Natural killer cell (primary cell): ENCODE results near the gene FBXO28. TPM values are rescaled to one million over a fixed set of nuclear protein-coding genes. Genes with fewer than 3 reads are reported as not detected.
"Not testable (repeated sequence)": the region's sequence is repeated elsewhere in the genome, so short reads cannot be mapped to it uniquely, and the experiment has no call there.

ENCODE experiments used
- ATAC-seq, 3 donors: fragments of 150-1000 bp in 2 of 3; fragments of 200-7000 bp in 1 of 3; cut with Tn5 transposase; 1 replicate in 1 of 3; 2 replicates in 2 of 3; pipeline ENCODE4 v1.10.0; 2021; ENCODE audit warnings: mild to moderate bottlenecking in 2 of 3, moderate library complexity in 2 of 3
- DNase-seq, 2 donors: peaks; one replicate each; pipeline versions ENCODE4 v3.0.0 to v3.0.0-alpha.2; 2013 to 2021; ENCODE audit warnings: mixed read lengths in 1 of 2
- H3K27ac ChIP-seq: one replicate; pipeline ENCODE4 v1.5.1; 2013; ENCODE audit warnings: mild to moderate bottlenecking, low read length
- H3K27me3 ChIP-seq: one replicate; pipeline ENCODE4 v1.6.1; 2013; ENCODE audit warnings: low read length; ENCODE audit not compliant: control insufficient read depth, insufficient read depth
- H3K36me3 ChIP-seq: one replicate; pipeline ENCODE4 v1.6.1; 2013; ENCODE audit warnings: low read length; ENCODE audit not compliant: control insufficient read depth, insufficient read depth
- H3K4me1 ChIP-seq: one replicate; pipeline ENCODE4 v1.6.1; 2013; ENCODE audit warnings: low read length; ENCODE audit not compliant: control insufficient read depth, insufficient read depth
- H3K4me3 ChIP-seq: one replicate; pipeline ENCODE4 v1.5.1; 2013; ENCODE audit warnings: low read length
- H3K9me3 ChIP-seq: one replicate; pipeline ENCODE4 v1.6.1; 2013; ENCODE audit warnings: low read length; ENCODE audit not compliant: control insufficient read depth, insufficient read depth
- H3K27ac Mint-ChIP-seq, 2 donors: one replicate each; pipeline ENCODE4 v1.8.0; 2022; ENCODE audit warnings: mild to moderate bottlenecking in 2 of 2, mixed read lengths in 2 of 2, moderate library complexity in 1 of 2
- H3K27me3 Mint-ChIP-seq, 2 donors: one replicate each; pipeline ENCODE4 v1.8.0; 2022; ENCODE audit warnings: low read depth in 2 of 2, mixed read lengths in 2 of 2
- H3K36me3 Mint-ChIP-seq: one replicate; pipeline ENCODE4 v1.8.0; 2022; ENCODE audit warnings: mixed read lengths
- H3K4me1 Mint-ChIP-seq, 2 donors: one replicate each; pipeline ENCODE4 v1.8.0; 2022; ENCODE audit warnings: mixed read lengths in 2 of 2
- H3K4me3 Mint-ChIP-seq: one replicate; pipeline ENCODE4 v1.8.0; 2022; ENCODE audit warnings: mild to moderate bottlenecking, moderate library complexity, mixed read lengths
- H3K9me3 Mint-ChIP-seq, 2 donors: one replicate each; pipeline ENCODE4 v1.8.0; 2022; ENCODE audit warnings: mixed read lengths in 2 of 2
- WGBS: methylation state at CpG from one replicate; pipeline ENCODE4 v1.1.7; 2013; ENCODE audit warnings: missing lambda C conversion rate; ENCODE audit not compliant: insufficient coverage; 5-methylcytosine and 5-hydroxymethylcytosine counted together
- intact Hi-C: fragments of 100-400 bp; cut with micrococcal nuclease; formaldehyde crosslinking; loops from one replicate; pipeline ENCODE4 v1.14.2; 2022
- total RNA-seq, 4 donors: library from RNA; stranded (reverse); fragments of 120-200 nt in 1 of 4; gene quantifications; one replicate each; pipeline versions ENCODE4 v1.2.3 to v1.2.4, GENCODE V29; 2013 to 2022
- TF ChIP-seq, protein P1 (sequence below): fragments of 200-600 bp; IDR thresholded peaks from one replicate; pipeline ENCODE4 v1.8.0; 2022; ENCODE audit warnings: antibody characterized with exemption

FBXO28 gene
- total RNA-seq, 3 donors from 2014 or later (not counting 1 experiment from before 2014, with no cell fraction given): 26.2 to 28.4 (median 28.1) TPM

DNA sequence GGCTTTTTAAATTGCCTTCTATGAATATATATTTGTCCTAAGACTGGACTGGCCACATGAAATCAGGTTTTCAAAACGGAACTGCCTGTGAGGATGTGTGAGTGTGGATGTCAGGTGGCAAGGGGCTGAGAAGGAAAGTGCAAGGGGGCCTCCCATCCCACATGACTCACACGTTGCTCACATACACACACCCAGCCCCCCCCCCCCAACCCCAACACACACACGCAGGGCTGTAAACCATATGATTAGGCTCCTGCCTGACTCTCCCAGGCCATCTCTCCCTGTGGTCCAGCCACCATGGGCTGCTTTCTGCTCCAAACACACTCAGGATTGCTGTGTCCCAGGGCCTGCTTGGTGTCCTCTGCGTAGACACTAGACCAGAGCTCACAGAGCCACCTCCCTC is 91.5 kb downstream of the FBXO28 start:
- WGBS: 35% methylated on average over 3 of the region's 4 CpGs
- DNase-seq (peak; percentile 17 to 64), ATAC-seq (peak; percentile 80 to 86 (median 81))

DNA sequence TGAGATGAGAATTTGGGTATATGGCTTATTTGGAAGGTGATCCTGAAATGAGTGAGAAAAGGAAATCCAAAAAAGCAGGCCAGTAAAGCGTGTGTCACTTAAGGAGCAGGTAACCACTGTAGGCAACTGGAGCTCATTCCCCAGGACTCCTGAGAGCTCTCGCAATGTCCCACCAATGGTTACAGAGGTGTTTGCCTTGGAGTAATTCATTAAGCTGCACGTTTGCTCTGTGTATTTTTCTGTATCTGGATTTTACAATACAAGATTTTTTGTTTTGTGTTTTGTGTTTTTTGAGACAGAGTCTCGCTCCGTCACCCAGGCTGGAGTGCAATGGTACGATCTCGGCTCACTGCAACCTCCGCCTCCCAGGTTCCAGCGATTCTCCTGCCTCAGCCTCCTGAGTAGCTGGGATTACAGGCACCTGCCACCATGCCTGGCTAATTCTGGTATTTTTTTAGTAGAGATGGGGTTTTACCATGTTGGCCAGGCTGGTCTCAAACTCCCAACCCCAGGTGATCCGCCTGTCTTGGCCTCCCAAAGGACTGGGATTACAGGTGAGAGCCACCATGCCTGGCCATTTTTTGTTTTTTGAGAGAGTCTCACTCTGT is 92.1 kb downstream of the FBXO28 start:
- ATAC-seq, H3K9me3 Mint-ChIP-seq, H3K27me3 ChIP-seq, intact Hi-C loops, H3K27me3 Mint-ChIP-seq, H3K9me3 ChIP-seq, H3K4me3 ChIP-seq, H3K36me3 Mint-ChIP-seq, DNase-seq, H3K36me3 ChIP-seq: not testable (repeated sequence)
- peaks cover 27% of the 10 kb centered on the region for H3K4me1 ChIP-seq
- Mint-ChIP-seq H3K4me1 (peaks cover 13 to 15% of the 10 kb centered on the region in 2 donors), H3K27ac (peak overlapping the region; percentile 81 to 86), H3K4me3 (peak overlapping the region; percentile 66)
- WGBS: 69% methylated on average over 10 of the region's 10 CpGs
- H3K27ac ChIP-seq: peak overlapping the region; percentile 62

More for the DNA sequence above, 91.5 kb downstream of the FBXO28 start:
- Histone ChIP-seq H3K4me3 (no peak overlapping the region), H3K4me1 (peaks cover 27% of the 10 kb centered on the region), H3K36me3 (no peaks in the 10 kb centered on the region), H3K9me3 (no peaks in the 10 kb centered on the region), H3K27me3 (no peaks in the 10 kb centered on the region), H3K27ac (peak overlapping the region; percentile 62)
- Mint-ChIP-seq H3K4me1 (peaks cover 13 to 15% of the 10 kb centered on the region in 2 donors), H3K27me3 (no peaks in the 10 kb centered on the region), H3K36me3 (no peaks in the 10 kb centered on the region), H3K9me3 (no peaks in the 10 kb centered on the region), H3K27ac (peak overlapping the region; percentile 81 to 86), H3K4me3 (peak overlapping the region; percentile 66)
- intact Hi-C loops: no loop called here
- TF ChIP-seq, protein P1, sequence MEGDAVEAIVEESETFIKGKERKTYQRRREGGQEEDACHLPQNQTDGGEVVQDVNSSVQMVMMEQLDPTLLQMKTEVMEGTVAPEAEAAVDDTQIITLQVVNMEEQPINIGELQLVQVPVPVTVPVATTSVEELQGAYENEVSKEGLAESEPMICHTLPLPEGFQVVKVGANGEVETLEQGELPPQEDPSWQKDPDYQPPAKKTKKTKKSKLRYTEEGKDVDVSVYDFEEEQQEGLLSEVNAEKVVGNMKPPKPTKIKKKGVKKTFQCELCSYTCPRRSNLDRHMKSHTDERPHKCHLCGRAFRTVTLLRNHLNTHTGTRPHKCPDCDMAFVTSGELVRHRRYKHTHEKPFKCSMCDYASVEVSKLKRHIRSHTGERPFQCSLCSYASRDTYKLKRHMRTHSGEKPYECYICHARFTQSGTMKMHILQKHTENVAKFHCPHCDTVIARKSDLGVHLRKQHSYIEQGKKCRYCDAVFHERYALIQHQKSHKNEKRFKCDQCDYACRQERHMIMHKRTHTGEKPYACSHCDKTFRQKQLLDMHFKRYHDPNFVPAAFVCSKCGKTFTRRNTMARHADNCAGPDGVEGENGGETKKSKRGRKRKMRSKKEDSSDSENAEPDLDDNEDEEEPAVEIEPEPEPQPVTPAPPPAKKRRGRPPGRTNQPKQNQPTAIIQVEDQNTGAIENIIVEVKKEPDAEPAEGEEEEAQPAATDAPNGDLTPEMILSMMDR: no peak

DNA sequence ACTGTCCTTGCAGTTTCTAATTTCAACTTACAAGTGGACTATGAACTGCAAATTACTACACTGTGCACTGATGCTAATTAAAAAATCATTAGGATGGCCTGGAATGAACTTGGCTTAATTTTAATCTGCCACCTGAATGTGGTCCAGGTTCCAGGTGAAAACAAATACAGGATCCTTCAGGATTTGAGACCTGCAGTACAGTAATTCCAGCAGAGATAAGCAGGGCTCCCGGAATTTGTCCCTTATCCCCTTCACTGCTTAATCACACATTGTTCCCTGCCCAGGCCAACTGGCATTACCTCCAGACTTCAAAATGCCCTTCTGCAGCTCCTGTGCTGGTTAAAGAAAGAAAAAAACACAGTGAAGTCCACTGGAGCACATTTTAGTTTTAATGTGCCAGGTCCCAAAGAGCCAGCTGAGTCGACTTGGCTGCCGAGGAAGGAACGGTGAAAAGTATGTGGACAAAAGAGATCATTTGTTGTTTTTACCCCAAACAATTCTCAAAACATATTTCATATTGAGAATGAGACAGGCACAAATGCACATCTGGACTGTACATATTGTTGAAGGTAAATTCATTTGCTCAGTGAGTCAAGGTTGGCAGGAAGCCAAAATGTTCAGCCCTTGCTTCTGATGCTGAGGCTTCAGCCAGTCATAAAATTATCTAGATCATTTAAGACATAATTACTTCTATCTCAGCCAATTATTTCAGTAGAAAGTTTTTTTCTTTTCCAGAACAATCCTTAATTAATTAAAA is 97.5 kb downstream of the FBXO28 start:
- Histone ChIP-seq H3K9me3 (no peaks in the 10 kb centered on the region), H3K36me3 (no peaks in the 10 kb centered on the region), H3K27me3 (no peaks in the 10 kb centered on the region), H3K4me1 (no peaks in the 10 kb centered on the region), H3K4me3 (no peak overlapping the region), H3K27ac (no peak overlapping the region)
- Mint-ChIP-seq H3K4me1 (no peaks in the 10 kb centered on the region), H3K4me3 (no peak overlapping the region), H3K27me3 (no peaks in the 10 kb centered on the region), H3K27ac (no peak overlapping the region), H3K36me3 (no peaks in the 10 kb centered on the region), H3K9me3 (no peaks in the 10 kb centered on the region)
- ATAC-seq (no peak), DNase-seq (peak in 1 of 2 donors; percentile 26)
- intact Hi-C loops: no loop called here
- 100% methylated on average over 1 of the region's 4 CpGs for WGBS
- TF ChIP-seq, protein P1: no peak

Other genes starting within 250 kb of the FBXO28 start
- gene DEGS1, start 69.1 kb downstream of the FBXO28 start, total RNA-seq: 10 to 100 TPM; 28.6 to 29.2 (median 28.6) TPM
- 10 to 100 TPM; 28.1 to 39.5 (median 32.4) TPM for gene NVL, start 216.1 kb downstream of the FBXO28 start, total RNA-seq
- gene CNIH4, start 242.8 kb downstream of the FBXO28 start, total RNA-seq: 10 to 100 TPM; 20.4 to 32.4 (median 27.3) TPM